T-helper 22 cell (primary cell): ENCODE measurements around the gene ABLIM2.

Experiments
- DNase-seq: peaks from one replicate; pipeline ENCODE4 v3.0.0-alpha.2; 2020; ENCODE audit warnings: low read depth

Gene ABLIM2

GRCh38 chr4:8174970-8175369 is 16.4 kb upstream of the ABLIM2 start:
- DNase-seq, result no peak

GRCh38 chr4:8173492-8174242 is 15.1 kb upstream of the ABLIM2 start:
- DNase-seq, result no peak

- no peak for DNase-seq
Measured at GRCh38 chr4:8171984-8172924, 13.6 kb upstream of the ABLIM2 start.

- no peak for DNase-seq
Measured at GRCh38 chr4:8171266-8171665, 12.7 kb upstream of the ABLIM2 start.

- DNase-seq, result no peak
Measured at GRCh38 chr4:8170341-8170740, 11.7 kb upstream of the ABLIM2 start.

GRCh38 chr4:8169763-8170162 is 11.2 kb upstream of the ABLIM2 start:
- DNase-seq, result no peak

GRCh38 chr4:8168832-8169598 is 10.4 kb upstream of the ABLIM2 start:
- DNase-seq, result no peak

- no peak for DNase-seq
Measured at GRCh38 chr4:8168232-8168631, 9.6 kb upstream of the ABLIM2 start.

- no peak for DNase-seq
Measured at GRCh38 chr4:8167815-8168214, 9.2 kb upstream of the ABLIM2 start.

GRCh38 chr4:8167291-8167690 is 8.7 kb upstream of the ABLIM2 start:
- no peak for DNase-seq

GRCh38 chr4:8165374-8165896 is 6.8 kb upstream of the ABLIM2 start:
- DNase-seq, result no peak

- no peak for DNase-seq
Measured at GRCh38 chr4:8164687-8165086, 6.1 kb upstream of the ABLIM2 start.

- DNase-seq, result no peak
Measured at GRCh38 chr4:8164194-8164565, 5.6 kb upstream of the ABLIM2 start.

GRCh38 chr4:8163436-8164193 is 5.0 kb upstream of the ABLIM2 start:
- no peak for DNase-seq

GRCh38 chr4:8163026-8163425 is 4.4 kb upstream of the ABLIM2 start:
- no peak for DNase-seq

GRCh38 chr4:8162625-8163024 is 4.0 kb upstream of the ABLIM2 start:
- no peak for DNase-seq

- DNase-seq, result no peak
Measured at GRCh38 chr4:8160572-8160971, 2.0 kb upstream of the ABLIM2 start.

- no peak for DNase-seq
Measured at GRCh38 chr4:8160233-8160560, 1.6 kb upstream of the ABLIM2 start.

GRCh38 chr4:8159537-8160232 is 1.1 kb upstream of the ABLIM2 start:
- no peak for DNase-seq

- DNase-seq, result no peak
Measured at GRCh38 chr4:8157944-8158709, 486 bp downstream of the ABLIM2 start.
